ENCODE data around the gene GAA. TPM values are rescaled to one million over a fixed set of nuclear protein-coding genes. Genes with fewer than 3 reads are reported as not detected.

The GAA gene
- total RNA-seq, 1 experiment from 2014 or later: 131 TPM

- H3K36me3 ChIP-seq (ENCODE audit: control insufficient read depth in 1 of 2, insufficient read depth in 2 of 2, low read length in 2 of 2): no peaks in the 10 kb centered on the region; a peak in 1 of 4 replicates
- H2AFZ ChIP-seq (ENCODE audit: low read depth, low read length, poor library complexity, severe bottlenecking): no peak overlapping the region
- CTCF ChIA-PET: no interaction called here
- DNase-seq (ENCODE audit: low read depth, low spot score): no peak
- H4K20me1 ChIP-seq (ENCODE audit: insufficient read depth): no peaks in the 10 kb centered on the region
- H3K4me2 ChIP-seq (ENCODE audit: low read length): no peak overlapping the region
- H3K4me3 ChIP-seq (replicated peaks in 1 of 2; ENCODE audit: low read depth in 1 of 2, low read length in 2 of 2): no peak overlapping the region
- RAD21 ChIA-PET (ENCODE audit: low non-redundant PET in 1 of 2, low total read pairs in 2 of 2, uncharacterized antibody in 2 of 2, unreplicated experiment in 2 of 2): no interaction called here
- peaks cover 0 to 8% of the 10 kb centered on the region in 2 experiments; a peak in 1 of 4 replicates for H3K4me1 ChIP-seq (ENCODE audit: control insufficient read depth in 1 of 2, insufficient read depth in 2 of 2, low read length in 2 of 2)
- POLR2A ChIA-PET: no interaction called here
- H3K27ac ChIP-seq (ENCODE audit: low read depth, low read length): no peak overlapping the region
- H3K9me2 ChIP-seq (ENCODE audit: insufficient read depth): no peaks in the 10 kb centered on the region
- no peaks in the 10 kb centered on the region for H3K9me3 ChIP-seq (ENCODE audit: control insufficient read depth in 1 of 2, insufficient read depth in 1 of 2, low read depth in 1 of 2, low read length in 2 of 2)
- TF ChIP-seq ZFX (IDR thresholded peaks at IDR 0.05) (no peak), ATF3 (IDR thresholded peaks at IDR 0.05) (no peak), CTCF (IDR thresholded peaks at IDR 0.05 in 2 of 3, conservative IDR thresholded peaks at IDR 0.05 in 1 of 3; ENCODE audit: borderline replicate concordance in 1 of 3, insufficient read depth in 1 of 3, low read depth in 2 of 3, low read length in 2 of 3) (no peak), FOSL1 (IDR thresholded peaks at IDR 0.05; ENCODE audit: low read depth) (no peak), EGR1 (IDR thresholded peaks at IDR 0.05; ENCODE audit: low read depth) (no peak), POLR2A (IDR thresholded peaks at IDR 0.05; ENCODE audit: borderline replicate concordance, extremely low read depth, insufficient read depth, insufficient read length) (no peak), EZH2 (IDR thresholded peaks at IDR 0.05) (no peak)
- intact Hi-C loops (cut with micrococcal nuclease): no loop called here
- H3K79me2 ChIP-seq (ENCODE audit: insufficient read depth, low read length): no peaks in the 10 kb centered on the region
- H3K9ac ChIP-seq (ENCODE audit: low read length): no peak overlapping the region
- no peak for ATAC-seq
- H3K27me3 ChIP-seq (ENCODE audit: insufficient read depth, low read length): no peaks in the 10 kb centered on the region
- BruUV-seq (replicated peaks): TSS peak; percentile 87
These were observed 17.9 kb downstream of the GAA start for GRCh38 chr17:80119271-80119791.

- POLR2A ChIA-PET: no interaction called here
These were observed 18.5 kb downstream of the GAA start for GRCh38 chr17:80119839-80120238.

More at GRCh38 chr17:80119839-80120238, 18.5 kb downstream of the GAA start:
- TF ChIP-seq JUND (IDR thresholded peaks at IDR 0.05) (no peak), RAD21 (IDR thresholded peaks at IDR 0.05; ENCODE audit: low read depth) (no peak), EZH2phosphoT487 (IDR thresholded peaks at IDR 0.05; ENCODE audit: borderline replicate concordance) (no peak), SRF (IDR thresholded peaks at IDR 0.05; ENCODE audit: low read depth) (no peak), EZH2 (IDR thresholded peaks at IDR 0.05) (no peak), YY1 (IDR thresholded peaks at IDR 0.05; ENCODE audit: extremely low read depth, insufficient replicate concordance, low read depth, low read length) (no peak), TCF7L2 (IDR thresholded peaks at IDR 0.05; ENCODE audit: borderline replicate concordance, extremely low read depth, insufficient read depth, insufficient read length) (no peak), SIN3A (IDR thresholded peaks at IDR 0.05; ENCODE audit: low read depth) (no peak)
- ATAC-seq (no peak), DNase-seq (ENCODE audit: low read depth, low spot score) (no peak)
- Histone ChIP-seq H3K36me3 (ENCODE audit: control insufficient read depth in 1 of 2, insufficient read depth in 2 of 2, low read length in 2 of 2) (no peaks in the 10 kb centered on the region; a peak in 1 of 4 replicates), H2AFZ (ENCODE audit: low read depth, low read length, poor library complexity, severe bottlenecking) (no peak overlapping the region), H3K4me3 (replicated peaks in 1 of 2; ENCODE audit: low read depth in 1 of 2, low read length in 2 of 2) (no peak overlapping the region), H3K27ac (ENCODE audit: low read depth, low read length) (no peak overlapping the region), H3K27me3 (ENCODE audit: insufficient read depth, low read length) (no peaks in the 10 kb centered on the region), H3K4me1 (ENCODE audit: control insufficient read depth in 1 of 2, insufficient read depth in 2 of 2, low read length in 2 of 2) (peaks cover 0 to 13% of the 10 kb centered on the region in 2 experiments; a peak in 1 of 4 replicates), H3K9ac (ENCODE audit: low read length) (no peak overlapping the region), H3K4me2 (ENCODE audit: low read length) (no peak overlapping the region), H3K9me3 (ENCODE audit: control insufficient read depth in 1 of 2, insufficient read depth in 1 of 2, low read depth in 1 of 2, low read length in 2 of 2) (no peaks in the 10 kb centered on the region), H3K9me2 (ENCODE audit: insufficient read depth) (no peaks in the 10 kb centered on the region), H4K20me1 (ENCODE audit: insufficient read depth) (no peaks in the 10 kb centered on the region), H3K79me2 (ENCODE audit: insufficient read depth, low read length) (no peaks in the 10 kb centered on the region)
- ChIA-PET RAD21 (ENCODE audit: low non-redundant PET in 1 of 2, low total read pairs in 2 of 2, uncharacterized antibody in 2 of 2, unreplicated experiment in 2 of 2) (no interaction called here), CTCF (no interaction called here)
- intact Hi-C loops (cut with micrococcal nuclease): no loop called here
- BruUV-seq (replicated peaks): no TSS peak

Data from HCT116 (cell line).